DND-41 (cell line): ENCODE measurements around the gene PALD1.

ENCODE experiments used
- EZH2 ChIP-seq: IDR thresholded peaks from 3 replicates; pipeline ENCODE4 v1.6.1; 2012; ENCODE audit warnings: borderline replicate concordance, low read depth, mild to moderate bottlenecking, moderate library complexity, low read length, inconsistent platforms; ENCODE audit not compliant: severe bottlenecking
- TF ChIP-seq, protein P1 (sequence below): IDR thresholded peaks from 2 replicates; pipeline ENCODE4 v1.5.1; 2012; ENCODE audit warnings: borderline replicate concordance, low read length, moderate library complexity, mild to moderate bottlenecking; ENCODE audit not compliant: poor library complexity, severe bottlenecking; ENCODE audit errors: extremely low read depth

- TF ChIP-seq, protein P1, sequence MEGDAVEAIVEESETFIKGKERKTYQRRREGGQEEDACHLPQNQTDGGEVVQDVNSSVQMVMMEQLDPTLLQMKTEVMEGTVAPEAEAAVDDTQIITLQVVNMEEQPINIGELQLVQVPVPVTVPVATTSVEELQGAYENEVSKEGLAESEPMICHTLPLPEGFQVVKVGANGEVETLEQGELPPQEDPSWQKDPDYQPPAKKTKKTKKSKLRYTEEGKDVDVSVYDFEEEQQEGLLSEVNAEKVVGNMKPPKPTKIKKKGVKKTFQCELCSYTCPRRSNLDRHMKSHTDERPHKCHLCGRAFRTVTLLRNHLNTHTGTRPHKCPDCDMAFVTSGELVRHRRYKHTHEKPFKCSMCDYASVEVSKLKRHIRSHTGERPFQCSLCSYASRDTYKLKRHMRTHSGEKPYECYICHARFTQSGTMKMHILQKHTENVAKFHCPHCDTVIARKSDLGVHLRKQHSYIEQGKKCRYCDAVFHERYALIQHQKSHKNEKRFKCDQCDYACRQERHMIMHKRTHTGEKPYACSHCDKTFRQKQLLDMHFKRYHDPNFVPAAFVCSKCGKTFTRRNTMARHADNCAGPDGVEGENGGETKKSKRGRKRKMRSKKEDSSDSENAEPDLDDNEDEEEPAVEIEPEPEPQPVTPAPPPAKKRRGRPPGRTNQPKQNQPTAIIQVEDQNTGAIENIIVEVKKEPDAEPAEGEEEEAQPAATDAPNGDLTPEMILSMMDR = no peak
- no peak for TF ChIP-seq EZH2
Measured at GRCh38 chr10:70458329-70459060, 20.1 kb upstream of the PALD1 start.
